Gastrocnemius medialis (tissue), 4 donors: ENCODE results near the gene MDH1.

Experiments
- CTCF ChIP-seq, 5 experiments: fragments of 450-650 bp in 3 of 5; fragments of 200-600 bp in 2 of 5; sonication (generic) in 2 of 5; IDR thresholded peaks in 4 of 5; conservative IDR thresholded peaks in 1 of 5; 1 replicate in 4 of 5; 2 replicates in 1 of 5; pipeline ENCODE4 v1.5.1; 2016 to 2019; ENCODE audit warnings: antibody characterized with exemption in 5 of 5, mild to moderate bottlenecking in 3 of 5, moderate library complexity in 3 of 5
- POLR2A ChIP-seq, 2 donors: fragments of 450-650 bp; IDR thresholded peaks; one replicate each; pipeline ENCODE4 v1.6.1; 2017; ENCODE audit warnings: antibody characterized with exemption in 2 of 2, mild to moderate bottlenecking in 2 of 2, moderate library complexity in 2 of 2

DNA sequence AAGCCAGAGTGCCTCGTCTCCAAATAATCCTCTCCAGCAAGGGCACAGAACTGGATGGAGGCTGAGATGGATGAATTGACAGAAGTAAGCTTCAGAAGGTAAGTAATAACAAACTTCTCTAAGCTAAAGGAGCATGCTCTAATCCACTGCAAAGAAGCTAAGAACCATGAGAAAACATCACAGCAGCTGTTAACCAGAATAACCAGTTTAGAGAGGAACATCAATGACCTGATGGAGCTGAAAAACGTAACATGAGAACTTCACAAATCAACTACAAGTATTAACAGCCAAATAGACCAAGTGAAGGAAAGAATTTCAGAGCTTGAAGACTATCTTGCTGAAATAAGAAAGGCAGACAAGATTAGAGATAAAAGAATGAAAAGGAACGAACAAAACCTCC lies 32.8 kb upstream of the MDH1 start:
- TF ChIP-seq CTCF (IDR thresholded peaks at IDR 0.05 in 4 of 5, conservative IDR thresholded peaks at IDR 0.05 in 1 of 5) (no peak), POLR2A (IDR thresholded peaks at IDR 0.05) (no peak)
